ENCODE results near the gene DRD2. TPM values are rescaled to one million over a fixed set of nuclear protein-coding genes. Genes with fewer than 3 reads are reported as not detected.

The DRD2 gene
- total RNA-seq, 1 donor = not detected

- DNase-seq (ENCODE audit: low read depth) = no peak
- TF ChIP-seq CTCF (IDR thresholded peaks at IDR 0.05; ENCODE audit: insufficient read depth, low read depth, low read length) = no peak
- no peak overlapping the region for H3K4me3 ChIP-seq (ENCODE audit: low read depth, low read length)
Observed at GRCh38 chr11:113473983-113474361, 1.2 kb downstream of the DRD2 start.

- TF ChIP-seq CTCF (IDR thresholded peaks at IDR 0.05; ENCODE audit: insufficient read depth, low read depth, low read length) = no peak
- no peak for DNase-seq (ENCODE audit: low read depth)
- H3K4me3 ChIP-seq (ENCODE audit: low read depth, low read length) = no peak overlapping the region
Observed at GRCh38 chr11:113472471-113472870, 2.7 kb downstream of the DRD2 start.

- TF ChIP-seq CTCF (IDR thresholded peaks at IDR 0.05; ENCODE audit: insufficient read depth, low read depth, low read length) = no peak
- DNase-seq (ENCODE audit: low read depth) = no peak
Observed at GRCh38 chr11:113470233-113470632, 5.0 kb downstream of the DRD2 start.

DNA sequence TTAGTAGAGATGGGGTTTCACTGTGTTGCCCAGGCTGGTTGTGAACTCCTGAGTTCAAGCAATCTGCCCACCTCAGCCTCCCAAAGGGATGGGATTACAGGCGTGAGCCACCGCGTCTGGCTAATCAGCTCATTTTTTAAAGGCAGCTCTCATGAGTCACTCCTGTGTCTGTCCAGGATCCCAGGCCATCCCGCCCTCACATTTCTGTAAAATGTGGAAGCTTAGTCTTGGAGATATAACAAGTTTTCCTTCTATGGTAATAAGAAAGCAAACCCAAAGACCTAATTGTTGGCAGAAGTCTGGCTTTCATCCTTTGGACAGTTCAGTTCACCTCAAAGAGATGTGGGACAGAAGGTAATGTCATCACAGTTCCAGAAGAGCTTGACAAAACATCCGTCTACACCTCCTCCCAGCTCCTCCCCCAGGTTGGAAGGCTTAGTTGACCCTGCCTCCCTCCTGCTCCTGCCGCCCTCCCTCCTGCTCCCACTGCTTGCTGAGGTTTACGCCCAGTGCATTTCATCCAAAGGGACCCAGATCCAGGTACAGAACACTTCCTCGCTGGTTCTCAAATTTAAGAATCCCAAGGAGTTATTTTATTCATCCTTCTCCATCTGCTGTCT, 6.4 kb downstream of the DRD2 start:
- no peak for DNase-seq (ENCODE audit: low read depth)
- TF ChIP-seq CTCF (IDR thresholded peaks at IDR 0.05; ENCODE audit: insufficient read depth, low read depth, low read length) = no peak
- H3K4me3 ChIP-seq (ENCODE audit: low read depth, low read length) = no peak overlapping the region

More at GRCh38 chr11:113470233-113470632, 5.0 kb downstream of the DRD2 start:
- H3K4me3 ChIP-seq (ENCODE audit: low read depth, low read length) = no peak overlapping the region

DNA sequence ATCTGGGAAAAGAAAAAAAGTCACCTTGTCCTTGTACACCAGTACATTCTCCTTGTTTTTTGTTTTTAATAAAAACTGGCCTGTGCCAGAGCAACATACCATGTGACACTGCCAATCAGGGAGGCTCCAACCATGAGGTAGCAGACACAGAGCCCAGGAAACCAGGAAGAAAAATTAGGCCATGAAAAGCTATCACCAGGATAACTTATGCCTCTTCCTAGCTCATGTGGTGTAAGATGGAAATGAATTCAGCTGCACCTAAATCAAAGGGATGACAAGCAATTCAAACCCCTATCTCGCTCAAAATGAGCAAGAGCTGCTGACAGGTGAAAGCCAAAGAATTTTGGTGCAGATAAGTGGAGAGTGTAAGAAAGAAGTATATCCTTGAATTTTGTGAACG, 7.7 kb downstream of the DRD2 start:
- TF ChIP-seq CTCF (IDR thresholded peaks at IDR 0.05; ENCODE audit: insufficient read depth, low read depth, low read length) = no peak
- DNase-seq (ENCODE audit: low read depth) = no peak
- H3K4me3 ChIP-seq (ENCODE audit: low read depth, low read length) = no peak overlapping the region

GRCh38 chr11:113465786-113466185, 9.4 kb downstream of the DRD2 start:
- DNase-seq (ENCODE audit: low read depth) = no peak
- no peak for TF ChIP-seq CTCF (IDR thresholded peaks at IDR 0.05; ENCODE audit: insufficient read depth, low read depth, low read length)
- H3K4me3 ChIP-seq (ENCODE audit: low read depth, low read length) = no peak overlapping the region

- DNase-seq (ENCODE audit: low read depth) = no peak
- no peak for TF ChIP-seq CTCF (IDR thresholded peaks at IDR 0.05; ENCODE audit: insufficient read depth, low read depth, low read length)
- no peak overlapping the region for H3K4me3 ChIP-seq (ENCODE audit: low read depth, low read length)
Observed at GRCh38 chr11:113464416-113464815, 10.8 kb downstream of the DRD2 start.
